Cardiac septum (tissue), 1 donor: ENCODE results near the gene ADPGK. TPM values are rescaled to one million over a fixed set of nuclear protein-coding genes. Genes with fewer than 3 reads are reported as not detected.
"Not testable (repeated sequence)": the region's sequence is repeated elsewhere in the genome, so short reads cannot be mapped to it uniquely, and the experiment has no call there.

Source experiments
- DNase-seq: peaks from one replicate; pipeline ENCODE4 v3.0.0-alpha.2; 2020; ENCODE audit warnings: low spot score
- intact Hi-C: fragments of 100-400 bp; cut with DNase I; formaldehyde crosslinking; loops from one replicate; pipeline ENCODE4 v1.14.0; 2022
- total RNA-seq: library from RNA; stranded (reverse); fragmentation: NEBNext Ultra II Directional; extraction: Animal tissue kit (Norgen Biotek cat#: 25700); gene quantifications from one replicate; pipeline ENCODE4 v1.2.1, GENCODE V29; 2021
- donor health status: DM: no; HTN: no; CAD: no.

ADPGK gene
- total RNA-seq, 1 donor from 2014 or later, result 11.1 TPM

DNA sequence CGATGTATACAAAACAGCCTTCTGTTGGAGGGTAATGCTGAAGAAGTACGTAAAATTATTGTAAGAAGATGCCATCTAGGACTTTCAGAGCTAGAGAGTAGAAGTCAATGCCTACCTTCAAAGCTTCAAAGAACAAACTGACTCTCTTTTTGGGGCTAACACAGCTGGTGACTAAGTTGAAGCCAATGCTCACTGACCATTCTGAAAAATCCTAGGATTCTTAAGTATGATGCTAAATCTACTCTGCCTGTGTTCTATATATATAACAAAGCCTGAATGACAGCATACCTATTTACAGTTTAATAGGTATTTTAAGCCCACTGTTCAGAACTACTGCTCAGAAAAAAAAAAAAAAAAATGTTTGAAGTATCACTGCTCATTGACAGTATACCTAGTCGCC lies 18.9 kb downstream of the ADPGK start:
- intact Hi-C loops, result no loop called here
- DNase-seq, result no peak

DNA sequence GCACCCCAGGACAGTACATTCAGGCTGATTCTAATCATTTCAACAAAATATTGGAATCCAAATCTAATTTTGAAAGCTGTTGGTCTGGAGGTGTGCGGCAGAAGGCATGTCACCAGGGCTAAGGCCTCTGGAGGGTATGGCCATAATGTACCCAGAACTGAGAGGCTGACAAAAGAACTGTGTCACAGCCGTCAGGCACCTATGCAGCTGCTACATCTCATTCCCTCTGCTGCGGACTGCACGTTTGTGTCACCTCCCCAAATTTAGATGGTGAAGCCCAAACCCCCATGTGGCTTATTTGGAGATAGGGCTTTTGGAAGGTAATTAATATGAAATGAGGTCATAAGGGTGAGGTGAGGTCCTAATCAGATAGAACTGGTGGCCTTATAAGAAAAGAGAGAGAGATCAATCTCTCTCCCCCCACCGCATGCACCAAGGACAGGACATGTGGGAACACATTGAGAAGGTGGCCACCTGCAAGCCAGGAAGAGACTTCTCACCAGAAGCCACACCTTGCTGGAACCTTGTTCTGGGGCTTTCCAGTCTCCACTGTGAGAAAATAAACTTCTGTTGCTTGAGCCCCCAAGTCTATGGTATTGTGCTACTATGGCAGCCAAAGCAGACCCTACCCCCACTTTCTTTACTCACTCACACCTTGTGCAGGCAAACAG lies 22.8 kb downstream of the ADPGK start:
- intact Hi-C loops, result no loop called here
- no peak for DNase-seq

DNA sequence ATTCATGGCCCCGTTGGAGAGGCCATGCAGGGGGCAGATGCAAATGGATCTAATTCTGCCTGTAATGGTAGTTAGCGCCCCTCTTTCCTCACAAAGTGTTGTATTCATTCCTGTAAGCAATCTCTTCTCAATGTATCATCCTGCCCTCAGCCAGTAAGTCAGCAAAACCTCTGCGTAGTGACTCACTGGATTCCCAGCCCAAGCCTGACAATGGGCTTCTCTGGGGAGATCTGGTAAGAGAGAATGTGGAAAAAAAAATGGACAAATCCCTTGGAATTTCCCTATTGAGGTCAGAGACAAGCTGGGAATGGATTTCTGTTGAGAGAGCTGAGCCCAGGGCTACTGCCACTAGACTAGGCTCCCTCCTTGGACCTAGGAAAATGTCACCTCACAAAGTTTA lies 25.4 kb downstream of the ADPGK start:
- intact Hi-C loops, result no loop called here

DNA sequence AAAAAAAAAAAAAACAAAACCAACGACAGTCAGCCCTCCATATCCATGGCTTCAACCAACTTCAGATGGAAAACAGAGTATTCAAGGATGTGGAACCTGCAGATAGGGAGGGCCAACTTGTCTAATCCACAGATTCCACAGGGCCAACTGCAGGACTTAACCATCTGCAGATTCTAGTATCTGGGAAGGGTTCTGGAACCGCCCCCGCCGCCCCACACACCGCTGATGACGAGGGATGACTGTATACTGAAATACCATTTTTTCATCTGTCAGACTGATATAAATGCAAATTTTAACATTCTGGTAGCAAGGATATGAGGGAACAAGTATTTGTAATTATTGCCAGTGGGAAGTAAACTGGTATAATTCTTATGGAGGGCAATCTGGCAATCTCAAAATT lies 29.5 kb downstream of the ADPGK start:
- intact Hi-C loops, result no loop called here
- no peak for DNase-seq

More for the DNA sequence above, 25.4 kb downstream of the ADPGK start:
- no peak for DNase-seq

DNA sequence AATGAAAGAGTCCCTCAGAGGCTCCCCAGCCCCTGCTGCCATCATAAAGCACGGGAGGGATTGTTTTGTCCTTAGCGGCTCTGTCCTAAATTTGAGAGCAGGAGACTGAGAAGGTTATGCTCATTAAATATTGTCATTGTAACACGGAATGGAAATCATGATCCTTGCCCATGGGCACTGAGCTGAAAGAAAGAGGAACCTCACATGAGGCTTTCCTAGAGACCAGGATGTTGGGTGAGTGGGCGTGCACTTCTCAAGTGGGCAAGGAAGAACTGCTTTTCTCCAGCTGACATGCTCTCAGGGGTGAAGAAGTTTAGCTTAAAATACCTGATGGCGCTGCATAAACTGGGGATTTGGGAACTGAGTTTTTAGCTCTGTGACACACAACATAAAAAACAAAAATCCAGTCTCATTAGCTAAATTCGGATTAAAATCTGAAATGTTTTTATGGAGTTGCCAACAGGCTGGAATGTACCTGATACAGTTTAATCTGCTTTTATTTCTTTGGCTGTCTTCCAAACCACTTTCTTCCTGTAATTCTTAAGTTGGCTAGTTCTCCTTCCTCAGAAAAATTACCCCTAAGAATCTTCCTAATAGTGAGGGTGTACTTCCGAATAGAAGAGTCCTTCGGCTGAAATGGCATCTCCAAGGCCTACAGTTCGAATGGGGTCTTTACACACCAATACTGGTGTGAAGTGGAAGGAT lies 31.7 kb downstream of the ADPGK start:
- intact Hi-C loops, result no loop called here
- no peak for DNase-seq

DNA sequence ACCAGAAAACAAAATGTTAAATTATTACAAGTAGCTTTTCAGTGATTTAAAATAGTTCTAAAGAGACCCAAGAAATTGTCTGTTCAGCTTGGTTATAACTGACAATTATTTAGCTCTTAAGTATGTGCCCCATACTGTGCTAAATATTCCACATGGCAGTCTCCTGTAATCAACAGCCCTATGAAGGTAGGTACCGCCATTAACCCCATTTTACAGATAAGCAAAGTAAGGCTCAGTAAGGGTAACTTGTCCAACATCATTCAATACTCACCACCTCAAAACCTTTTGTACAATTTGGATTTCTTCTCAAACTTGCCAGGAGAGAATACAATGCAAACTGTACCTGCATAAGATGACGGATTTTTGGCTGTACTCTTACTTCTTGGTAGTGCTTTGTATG lies 33.9 kb downstream of the ADPGK start:
- DNase-seq, result no peak
- intact Hi-C loops, result no loop called here

GRCh38 chr15:72740219-72740618 lies 43.3 kb downstream of the ADPGK start:
- no peak for DNase-seq
- intact Hi-C loops, result no loop called here

DNA sequence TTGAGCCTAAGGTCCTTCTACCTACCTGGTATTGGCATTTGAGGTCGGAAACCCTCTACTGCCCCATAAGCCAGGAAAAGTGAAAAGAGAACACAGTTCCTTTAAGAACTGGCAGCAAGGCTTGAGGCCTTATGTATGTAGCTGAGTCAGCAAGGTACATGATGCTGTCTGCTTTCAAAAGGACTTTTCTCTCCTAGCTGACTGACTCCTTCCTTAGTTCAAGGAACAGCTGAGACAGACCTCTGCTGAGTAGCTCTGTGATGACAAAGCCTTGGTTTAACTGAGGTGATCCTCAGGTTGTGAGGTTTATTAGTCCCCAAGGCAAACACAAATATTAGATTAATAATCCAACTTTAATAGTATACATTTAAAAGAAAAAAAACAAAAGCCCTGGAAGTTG lies 45.8 kb downstream of the ADPGK start:
- intact Hi-C loops, result no loop called here
- no peak for DNase-seq

DNA sequence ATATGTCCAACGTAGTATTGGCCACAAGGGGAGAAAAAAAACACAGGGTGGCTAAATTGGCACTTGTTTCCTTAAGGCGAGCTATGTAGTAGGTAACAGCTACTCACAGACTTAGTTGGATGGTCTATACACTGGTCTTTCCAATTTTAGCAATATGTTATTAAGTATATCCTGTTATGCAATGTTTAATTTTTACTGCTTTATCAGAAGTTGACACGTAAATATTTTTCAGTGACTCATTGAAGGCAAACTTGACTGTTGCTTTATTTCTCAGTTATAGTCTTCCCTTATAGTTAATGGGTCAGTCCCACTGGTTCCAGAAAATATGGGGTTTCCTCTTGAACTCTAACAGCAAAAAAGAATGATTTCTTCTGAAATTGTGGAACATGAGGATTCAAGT lies 46.5 kb downstream of the ADPGK start:
- no peak for DNase-seq
- intact Hi-C loops, result no loop called here

DNA sequence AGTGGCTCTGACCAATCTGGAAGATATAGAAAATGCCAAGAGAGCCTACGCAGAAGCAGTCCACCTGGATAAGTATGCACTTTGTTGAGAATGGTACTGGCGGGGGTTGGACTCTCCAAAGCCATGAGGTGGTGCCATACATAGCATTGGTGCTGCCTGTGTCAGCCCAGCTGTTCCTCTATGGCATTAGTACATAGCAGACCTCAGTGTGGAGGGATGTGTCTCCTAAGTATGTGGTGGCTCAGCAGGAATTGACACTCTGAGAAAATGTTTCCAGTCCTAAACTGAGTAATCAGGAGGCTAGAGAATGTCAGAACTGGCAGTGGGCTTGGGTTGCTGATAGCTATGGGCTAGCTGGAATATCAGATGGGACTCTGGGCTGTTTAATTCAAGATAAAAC lies 48.4 kb downstream of the ADPGK start:
- intact Hi-C loops, result no loop called here
- no peak for DNase-seq

- no peak for DNase-seq
- intact Hi-C loops, result no loop called here
Observed at GRCh38 chr15:72733941-72734738, 49.4 kb downstream of the ADPGK start.

GRCh38 chr15:72732516-72732915 lies 51.0 kb downstream of the ADPGK start:
- DNase-seq, result no peak
- intact Hi-C loops, result no loop called here

GRCh38 chr15:72732086-72732485 lies 51.5 kb downstream of the ADPGK start:
- intact Hi-C loops, result no loop called here
- DNase-seq, result no peak

GRCh38 chr15:72728821-72729220 lies 54.7 kb downstream of the ADPGK start:
- intact Hi-C loops, result no loop called here
- no peak for DNase-seq

DNA sequence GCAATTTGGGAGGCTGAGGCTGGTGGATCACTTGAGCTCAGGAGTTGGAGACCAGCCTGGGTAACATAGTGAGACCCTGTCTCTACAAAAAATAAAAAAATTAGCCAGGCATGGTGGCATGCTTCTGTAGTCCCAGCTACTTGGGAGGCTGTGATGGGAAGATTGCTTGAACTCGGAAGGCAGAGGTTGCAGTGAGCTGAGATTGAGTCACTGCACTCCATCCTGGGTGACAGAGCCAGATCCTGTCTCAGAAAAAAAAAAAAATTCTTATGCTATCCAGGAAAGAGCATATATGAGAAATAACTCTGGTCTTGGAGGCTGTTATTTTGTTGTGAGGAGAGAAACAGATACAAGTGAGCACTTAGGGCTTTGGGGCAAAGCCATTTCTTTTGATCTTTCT lies 55.3 kb downstream of the ADPGK start:
- intact Hi-C loops, DNase-seq: not testable (repeated sequence)

DNA sequence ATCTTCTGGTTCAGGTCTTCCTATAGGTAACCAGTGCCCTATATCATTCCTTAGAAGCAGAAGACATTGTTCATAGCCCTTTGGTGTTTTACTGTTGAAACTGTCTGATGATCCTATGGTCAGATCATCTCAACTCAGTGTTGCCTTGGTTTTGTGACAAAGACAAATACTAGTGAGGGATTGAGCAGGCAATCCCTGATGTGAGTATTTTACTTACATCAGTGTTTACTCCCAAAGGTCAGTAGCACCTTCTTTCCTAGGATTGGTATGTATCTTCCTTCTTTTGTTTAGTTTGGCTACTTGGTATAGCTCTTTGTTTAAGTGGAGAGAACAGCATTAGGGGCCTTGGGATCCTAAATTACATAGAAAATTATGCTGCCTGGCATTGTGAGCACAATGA lies 56.4 kb downstream of the ADPGK start:
- DNase-seq, result no peak
- intact Hi-C loops, result no loop called here

- intact Hi-C loops, result not testable (repeated sequence)
Observed at GRCh38 chr15:72725851-72726250, 57.7 kb downstream of the ADPGK start.

DNA sequence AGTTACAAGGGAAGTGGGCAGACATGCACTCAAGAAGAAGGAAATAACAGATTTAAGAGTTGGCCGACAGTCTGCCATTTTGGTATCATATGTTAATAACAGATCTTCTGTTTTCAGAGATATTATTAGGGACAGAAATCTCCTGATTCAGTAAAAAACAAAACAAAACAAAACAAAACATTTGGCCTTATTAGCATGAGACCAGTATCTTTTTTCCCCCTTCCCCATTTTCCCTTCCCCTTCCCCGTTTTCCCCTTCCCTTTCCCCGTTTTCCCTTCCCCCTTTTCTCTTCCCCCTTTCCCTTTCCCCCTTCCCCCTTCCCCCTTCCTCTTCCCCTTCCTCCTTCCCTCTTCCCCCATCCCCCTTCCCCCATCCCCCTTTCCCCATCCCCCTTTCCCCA lies 58.1 kb downstream of the ADPGK start:
- DNase-seq, result no peak
- intact Hi-C loops, result no loop called here

More at GRCh38 chr15:72725851-72726250, 57.7 kb downstream of the ADPGK start:
- DNase-seq, result not testable (repeated sequence)

DNA sequence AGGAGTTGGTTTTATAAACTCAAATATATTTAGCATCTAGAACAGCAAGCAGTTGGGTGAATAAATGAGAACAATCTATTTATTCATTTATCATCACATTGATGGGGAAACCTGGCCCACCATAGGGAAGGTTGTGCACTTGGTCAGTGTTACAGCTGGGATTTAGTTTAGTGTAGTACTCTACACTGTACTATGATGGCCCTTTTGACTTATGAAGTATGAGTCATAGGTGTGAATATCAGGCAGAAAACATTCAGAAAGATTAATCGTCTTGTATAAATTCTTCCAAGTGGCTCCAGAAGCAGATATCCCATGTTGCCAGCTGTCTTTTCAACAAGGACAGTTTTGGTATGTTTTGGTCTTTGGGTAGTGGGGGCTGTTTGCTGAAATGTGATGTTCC lies 59.5 kb downstream of the ADPGK start:
- intact Hi-C loops, result loop anchor here (5.0 kb wide), 1 partner anchor 358 kb away; no protein-coding TSS in a partner anchor
- no peak for DNase-seq

DNA sequence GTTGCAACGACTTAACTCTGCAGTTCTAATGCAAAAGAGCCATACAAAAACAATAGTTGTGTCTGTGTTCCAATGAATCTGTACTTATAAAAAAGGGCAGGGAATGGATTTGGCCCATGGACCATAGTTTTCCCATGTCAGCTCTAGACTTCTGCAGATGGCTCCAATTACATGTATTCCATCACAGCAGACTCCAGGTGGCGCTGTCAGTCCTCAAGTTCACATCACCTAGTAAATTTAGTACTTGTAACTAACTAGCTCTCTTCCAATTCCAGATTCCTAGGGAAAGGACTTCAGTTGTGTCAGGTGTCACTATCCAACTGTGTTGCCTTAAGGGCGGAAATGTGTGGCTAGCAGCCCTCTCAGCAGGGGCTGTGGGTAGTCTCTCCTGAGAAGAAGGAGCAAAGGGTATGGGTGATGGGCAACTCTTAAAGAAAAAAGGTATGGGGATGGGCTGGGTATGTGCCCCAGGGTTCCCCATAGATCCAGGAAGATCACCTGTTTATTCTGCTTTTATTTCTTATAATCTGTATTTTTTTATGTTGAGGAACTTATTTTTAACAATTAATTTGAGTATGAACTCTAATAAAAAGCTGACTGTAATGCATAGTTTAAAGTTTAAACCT lies 61.4 kb downstream of the ADPGK start:
- intact Hi-C loops, result loop anchor here (5.0 kb wide), 1 partner anchor 360 kb away; no protein-coding TSS in a partner anchor
- no peak for DNase-seq
